Measurements from ENCODE around the gene CLK1.
"Not testable (repeated sequence)": the region's sequence is repeated elsewhere in the genome, so short reads cannot be mapped to it uniquely, and the experiment has no call there.

CLK1 gene

GRCh38 chr2:200851398-200852248 lies 12.8 kb downstream of the CLK1 start:
- DNase-seq: no peak

GRCh38 chr2:200850512-200851256 lies 13.8 kb downstream of the CLK1 start:
- no peak for DNase-seq

GRCh38 chr2:200847939-200848338 lies 16.5 kb downstream of the CLK1 start:
- DNase-seq: no peak

GRCh38 chr2:200847269-200847668 lies 17.2 kb downstream of the CLK1 start:
- no peak for DNase-seq

GRCh38 chr2:200845669-200846325 lies 18.7 kb downstream of the CLK1 start:
- DNase-seq: no peak

GRCh38 chr2:200845194-200845593 lies 19.3 kb downstream of the CLK1 start:
- no peak for DNase-seq

GRCh38 chr2:200843993-200844948 lies 20.2 kb downstream of the CLK1 start:
- DNase-seq: no peak

- no peak for DNase-seq
Measured at GRCh38 chr2:200839513-200839912, 24.9 kb downstream of the CLK1 start.

- DNase-seq: no peak
Measured at GRCh38 chr2:200834701-200835100, 29.8 kb downstream of the CLK1 start.

- no peak for DNase-seq
Measured at GRCh38 chr2:200829258-200829655, 35.2 kb downstream of the CLK1 start.

GRCh38 chr2:200828572-200829257 lies 35.7 kb downstream of the CLK1 start:
- no peak for DNase-seq

GRCh38 chr2:200828104-200828503 lies 36.4 kb downstream of the CLK1 start:
- no peak for DNase-seq

- no peak for DNase-seq
Measured at GRCh38 chr2:200821686-200822245, 42.7 kb downstream of the CLK1 start.

- no peak for DNase-seq
Measured at GRCh38 chr2:200820573-200821234, 43.8 kb downstream of the CLK1 start.

GRCh38 chr2:200818732-200819131 lies 45.7 kb downstream of the CLK1 start:
- not testable (repeated sequence) for DNase-seq

GRCh38 chr2:200814917-200815316 lies 49.5 kb downstream of the CLK1 start:
- no peak for DNase-seq

GRCh38 chr2:200814276-200814815 lies 50.1 kb downstream of the CLK1 start:
- DNase-seq: no peak

GRCh38 chr2:200812122-200813022 lies 52.1 kb downstream of the CLK1 start:
- DNase-seq: peak; percentile 81

GRCh38 chr2:200811333-200812121 lies 52.9 kb downstream of the CLK1 start, which contains the start of gene BZW1:
Gene BZW1 (plus strand): TSS chr2:200811910. CDS start chr2:200813218, 1,308 bp downstream.
- peak; percentile 99 for DNase-seq
